ENCODE measurements around the gene ALK.

- TF ChIP-seq CTCF (IDR thresholded peaks at IDR 0.05; ENCODE audit: low read length) (no peak), EZH2phosphoT487 (IDR thresholded peaks at IDR 0.05; ENCODE audit: low read length) (no peak)
These were observed 487.5 kb downstream of the ALK start for GRCh38 chr2:29433920-29434319.
